Fibroblast of lung (primary cell): ENCODE data around the gene CATSPERD. TPM values are rescaled to one million over a fixed set of nuclear protein-coding genes. Genes with fewer than 3 reads are reported as not detected.

ENCODE experiments used
- DNase-seq, 2 donors: peaks; one replicate each; pipeline versions ENCODE4 v3.0.0 to v3.0.0-alpha.2; 2010; ENCODE audit warnings: low read depth in 2 of 2
- H2AFZ ChIP-seq: 2 replicates; pipeline ENCODE4 v1.5.1; 2012; ENCODE audit warnings: low read length, control low read depth, inconsistent platforms
- H3K27ac ChIP-seq: 2 replicates; pipeline ENCODE4 v1.5.1; 2011; ENCODE audit warnings: low read length, control low read depth; ENCODE audit not compliant: insufficient read depth
- H3K27me3 ChIP-seq: 2 replicates; pipeline ENCODE4 v1.5.1; 2011; ENCODE audit warnings: mild to moderate bottlenecking, low read length; ENCODE audit not compliant: control insufficient read depth, insufficient read depth
- H3K36me3 ChIP-seq: 2 replicates; pipeline ENCODE4 v1.5.1; 2011; ENCODE audit warnings: low read length; ENCODE audit not compliant: control insufficient read depth, insufficient read depth
- H3K4me1 ChIP-seq: 2 replicates; pipeline ENCODE4 v1.5.1; 2011; ENCODE audit warnings: low read length; ENCODE audit not compliant: control insufficient read depth, insufficient read depth; ENCODE audit errors: extremely low read depth
- H3K4me2 ChIP-seq: 2 replicates; pipeline ENCODE4 v1.5.1; 2011; ENCODE audit warnings: low read length, control low read depth; ENCODE audit not compliant: insufficient read depth; ENCODE audit errors: extremely low read depth
- H3K4me3 ChIP-seq, 4 experiments: fragments of 200-600 bp in 1 of 4; sonication (generic) in 1 of 4; replicated peaks in 1 of 4; 2 replicates each; pipeline ENCODE4 v1.5.1; 2011 to 2016; ENCODE audit warnings: low read length in 4 of 4, low read depth in 3 of 4, mild to moderate bottlenecking in 3 of 4, control low read depth in 2 of 4, inconsistent platforms in 1 of 4, mixed read lengths in 1 of 4; ENCODE audit not compliant: insufficient read depth in 1 of 4; ENCODE audit errors: control extremely low read depth in 1 of 4
- H3K79me2 ChIP-seq: 2 replicates; pipeline ENCODE4 v1.5.1; 2012; ENCODE audit warnings: mild to moderate bottlenecking, low read length, inconsistent platforms; ENCODE audit not compliant: control insufficient read depth, insufficient read depth
- H3K9ac ChIP-seq: 2 replicates; pipeline ENCODE4 v1.5.1; 2011; ENCODE audit warnings: mild to moderate bottlenecking, low read length, control low read depth; ENCODE audit not compliant: insufficient read depth
- H3K9me3 ChIP-seq: 2 replicates; pipeline ENCODE4 v1.5.1; 2012; ENCODE audit warnings: low read depth, low read length; ENCODE audit not compliant: control insufficient read depth, insufficient read depth
- H4K20me1 ChIP-seq: 2 replicates; pipeline ENCODE4 v1.5.1; 2011; ENCODE audit warnings: low read length; ENCODE audit not compliant: control insufficient read depth, insufficient read depth; ENCODE audit errors: extremely low read depth
- EZH2 ChIP-seq: IDR thresholded peaks from 2 replicates; pipeline ENCODE4 v1.5.1; 2012; ENCODE audit warnings: low read length, control low read depth, mild to moderate bottlenecking; ENCODE audit errors: missing control alignments
- polyA plus RNA-seq, 2 donors: library from polyadenylated mRNA; depleted of rRNA in 1 of 2; stranded (reverse) in 1 of 2; unstranded in 1 of 2; fragments of >200 nt; gene quantifications; 2 replicates each; pipeline ENCODE4 v1.2.1, GENCODE V29; 2011 to 2012; ENCODE audit warnings: missing spikeins in 1 of 2
- total RNA-seq: library from RNA; depleted of rRNA; stranded (reverse); fragments of >200 nt; gene quantifications from 2 replicates; pipeline ENCODE4 v1.2.1, GENCODE V29; 2014
- TF ChIP-seq, protein P1 (sequence below), 2 donors: IDR thresholded peaks in 1 of 2; conservative IDR thresholded peaks in 1 of 2; 1 replicate in 1 of 2; 2 replicates in 1 of 2; pipeline ENCODE4 v1.5.1; 2011 to 2012; ENCODE audit warnings: low read length in 2 of 2, control low read depth in 1 of 2, inconsistent platforms in 1 of 2, low read depth in 1 of 2, mild to moderate bottlenecking in 1 of 2

Gene CATSPERD
- total and polyA plus RNA-seq, 2 donors (not counting 1 experiment from before 2014, with no cell fraction given) = not detected

GRCh38 chr19:5673752-5674151 lies 46.7 kb upstream of the CATSPERD start:
- DNase-seq = no peak
- Histone ChIP-seq H3K4me3 (no peak overlapping the region), H3K79me2 (no peaks in the 10 kb centered on the region), H3K27me3 (no peaks in the 10 kb centered on the region), H4K20me1 (no peaks in the 10 kb centered on the region), H2AFZ (no peak overlapping the region), H3K36me3 (peaks cover 14% of the 10 kb centered on the region), H3K9ac (no peak overlapping the region), H3K27ac (no peak overlapping the region), H3K4me1 (no peaks in the 10 kb centered on the region), H3K9me3 (no peaks in the 10 kb centered on the region), H3K4me2 (no peak overlapping the region)
- TF ChIP-seq, protein P1, sequence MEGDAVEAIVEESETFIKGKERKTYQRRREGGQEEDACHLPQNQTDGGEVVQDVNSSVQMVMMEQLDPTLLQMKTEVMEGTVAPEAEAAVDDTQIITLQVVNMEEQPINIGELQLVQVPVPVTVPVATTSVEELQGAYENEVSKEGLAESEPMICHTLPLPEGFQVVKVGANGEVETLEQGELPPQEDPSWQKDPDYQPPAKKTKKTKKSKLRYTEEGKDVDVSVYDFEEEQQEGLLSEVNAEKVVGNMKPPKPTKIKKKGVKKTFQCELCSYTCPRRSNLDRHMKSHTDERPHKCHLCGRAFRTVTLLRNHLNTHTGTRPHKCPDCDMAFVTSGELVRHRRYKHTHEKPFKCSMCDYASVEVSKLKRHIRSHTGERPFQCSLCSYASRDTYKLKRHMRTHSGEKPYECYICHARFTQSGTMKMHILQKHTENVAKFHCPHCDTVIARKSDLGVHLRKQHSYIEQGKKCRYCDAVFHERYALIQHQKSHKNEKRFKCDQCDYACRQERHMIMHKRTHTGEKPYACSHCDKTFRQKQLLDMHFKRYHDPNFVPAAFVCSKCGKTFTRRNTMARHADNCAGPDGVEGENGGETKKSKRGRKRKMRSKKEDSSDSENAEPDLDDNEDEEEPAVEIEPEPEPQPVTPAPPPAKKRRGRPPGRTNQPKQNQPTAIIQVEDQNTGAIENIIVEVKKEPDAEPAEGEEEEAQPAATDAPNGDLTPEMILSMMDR (conservative IDR thresholded peaks at IDR 0.05 in 1 of 2, IDR thresholded peaks at IDR 0.05 in 1 of 2; ENCODE audit: low read depth in 1 of 2, low read length in 2 of 2) = no peak
- TF ChIP-seq EZH2 = no peak

GRCh38 chr19:5674714-5675113 lies 45.7 kb upstream of the CATSPERD start:
- H3K36me3 ChIP-seq = peaks cover 5% of the 10 kb centered on the region
- H3K4me1 ChIP-seq = peaks cover 4% of the 10 kb centered on the region
- no peak for DNase-seq
- H3K79me2 ChIP-seq = peaks cover 7% of the 10 kb centered on the region
- no peaks in the 10 kb centered on the region for H4K20me1 ChIP-seq
- H3K4me3 ChIP-seq = no peak overlapping the region
- H3K9me3 ChIP-seq = no peaks in the 10 kb centered on the region
- H3K27ac ChIP-seq = no peak overlapping the region
- TF ChIP-seq EZH2 = no peak
- TF ChIP-seq, protein P1 (conservative IDR thresholded peaks at IDR 0.05 in 1 of 2, IDR thresholded peaks at IDR 0.05 in 1 of 2; ENCODE audit: low read depth in 1 of 2, low read length in 2 of 2) = no peak
- no peaks in the 10 kb centered on the region for H3K27me3 ChIP-seq
- H3K4me2 ChIP-seq = no peak overlapping the region
- H3K9ac ChIP-seq = no peak overlapping the region
- no peak overlapping the region for H2AFZ ChIP-seq

DNA sequence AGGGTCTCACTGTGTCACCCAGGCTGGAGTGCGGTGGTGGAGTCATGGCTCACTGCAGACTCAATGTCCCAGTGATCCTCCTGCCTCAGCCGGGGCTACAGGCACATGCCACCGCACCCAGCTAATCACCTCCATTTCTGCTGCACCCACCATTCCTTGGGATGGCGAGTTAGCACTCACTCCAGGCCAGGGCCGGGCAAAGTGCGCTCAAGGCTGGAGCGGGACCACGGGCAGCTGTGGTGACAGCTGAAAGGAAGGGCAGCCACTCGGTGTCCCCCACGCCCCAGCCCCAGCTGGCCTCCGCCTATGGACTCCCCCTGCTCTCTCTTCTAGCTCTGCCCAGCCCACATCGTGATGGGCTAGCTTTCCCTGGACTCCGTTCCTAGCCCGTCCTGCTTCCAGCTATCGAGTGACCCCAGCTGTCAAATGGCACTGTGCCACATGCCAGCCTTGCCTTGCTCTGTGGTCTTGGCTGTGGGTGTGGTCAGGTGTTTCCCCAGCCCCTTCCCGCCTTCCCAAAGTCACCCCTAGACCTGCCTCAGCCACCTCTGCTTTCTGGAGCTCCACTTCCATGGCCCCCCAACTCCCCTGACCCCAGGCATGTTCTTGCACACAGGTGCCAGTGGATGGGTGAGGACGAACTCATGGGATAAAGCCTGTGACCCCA lies 44.2 kb upstream of the CATSPERD start:
- Histone ChIP-seq H3K4me3 (no peak overlapping the region), H3K9me3 (no peaks in the 10 kb centered on the region), H3K4me2 (no peak overlapping the region), H3K27me3 (no peaks in the 10 kb centered on the region), H3K79me2 (peaks cover 10% of the 10 kb centered on the region), H3K36me3 (peaks cover 4% of the 10 kb centered on the region), H3K4me1 (peaks cover 4% of the 10 kb centered on the region), H3K27ac (no peak overlapping the region), H3K9ac (no peak overlapping the region), H4K20me1 (no peaks in the 10 kb centered on the region), H2AFZ (no peak overlapping the region)
- no peak for TF ChIP-seq EZH2
- TF ChIP-seq, protein P1 (conservative IDR thresholded peaks at IDR 0.05 in 1 of 2, IDR thresholded peaks at IDR 0.05 in 1 of 2; ENCODE audit: low read depth in 1 of 2, low read length in 2 of 2) = no peak
- DNase-seq = no peak
